ENCODE measurements around the gene MRPS31. TPM values are rescaled to one million over a fixed set of nuclear protein-coding genes. Genes with fewer than 3 reads are reported as not detected.

Gene MRPS31
- polyA plus RNA-seq, 1 of the 3 experiments (the other 2 are of a cell fraction) = 13.3 TPM

- TF ChIP-seq REST (IDR thresholded peaks at IDR 0.05; ENCODE audit: low read depth, low read length) (no peak), MXI1 (IDR thresholded peaks at IDR 0.05; ENCODE audit: low read depth, low read length) (no peak), USF1 (IDR thresholded peaks at IDR 0.05; ENCODE audit: borderline replicate concordance, low read depth) (no peak), CHD2 (IDR thresholded peaks at IDR 0.05; ENCODE audit: low read length, partially characterized antibody) (no peak), TEAD4 (IDR thresholded peaks at IDR 0.05; ENCODE audit: borderline replicate concordance, insufficient read depth) (no peak), RXRA (IDR thresholded peaks at IDR 0.05; ENCODE audit: borderline replicate concordance, low read depth) (no peak)
- Histone ChIP-seq H3K36me3 (replicated peaks in 1 of 2; ENCODE audit: control insufficient read depth in 1 of 2, insufficient read depth in 2 of 2, low read length in 1 of 2) (peaks cover 27 to 47% of the 10 kb centered on the region in 2 experiments), H3K4me3 (ENCODE audit: low read depth in 2 of 2, low read length in 1 of 2) (no peak overlapping the region), H3K27ac (ENCODE audit: low read depth in 2 of 2, low read length in 1 of 2) (no peak overlapping the region), H3K4me1 (ENCODE audit: control insufficient read depth in 1 of 2, insufficient read depth in 2 of 2, low read depth in 1 of 2, low read length in 1 of 2) (peaks cover 0 to 2% of the 10 kb centered on the region in 2 experiments; a peak in 1 of 4 replicates), H4K20me1 (ENCODE audit: insufficient read depth) (no peaks in the 10 kb centered on the region), H3K9me2 (no peaks in the 10 kb centered on the region), H3K9me3 (no peaks in the 10 kb centered on the region), H3K4me2 (no peak overlapping the region), H3K9ac (no peak overlapping the region), H3K79me2 (ENCODE audit: insufficient read depth) (no peaks in the 10 kb centered on the region; the same call in 1 of the 2 replicates), H3F3A (replicated peaks; ENCODE audit: insufficient read depth) (no peaks in the 10 kb centered on the region), H2AFZ (ENCODE audit: low read depth) (no peak overlapping the region), H3K27me3 (ENCODE audit: insufficient read depth) (no peaks in the 10 kb centered on the region)
- DNase-seq = no peak
- ChIA-PET POLR2A (no interaction called here), CTCF (interaction anchor here (0.8 kb wide), 1 partner anchor 10 kb away, joined by 3 read pairs; no protein-coding TSS in a partner anchor)
- WGBS (ENCODE audit: low lambda C conversion rate) = 96% methylated on average over 4 of the region's 4 CpGs
Observed at GRCh38 chr13:40799508-40799907, 28.5 kb upstream of the MRPS31 start.

- H3K79me2 ChIP-seq (ENCODE audit: insufficient read depth) = peaks cover 2% of the 10 kb centered on the region; the same call in 1 of the 2 replicates
- TF ChIP-seq SMC3 (IDR thresholded peaks at IDR 0.05; ENCODE audit: low read depth, low read length) (no peak), FOSL2 (IDR thresholded peaks at IDR 0.05; ENCODE audit: borderline replicate concordance, low read depth) (no peak), CHD2 (IDR thresholded peaks at IDR 0.05; ENCODE audit: low read length, partially characterized antibody) (no peak), RAD21 (IDR thresholded peaks at IDR 0.05; ENCODE audit: low read length) (no peak)
- H3K9me2 ChIP-seq = no peaks in the 10 kb centered on the region
- no peaks in the 10 kb centered on the region for H3K9me3 ChIP-seq
- WGBS (ENCODE audit: low lambda C conversion rate) = 95% methylated on average over 9 of the region's 9 CpGs
- H3K27me3 ChIP-seq (ENCODE audit: insufficient read depth) = no peaks in the 10 kb centered on the region
- CTCF ChIA-PET = interaction anchor here (0.8 to 1.6 kb wide), 5 partner anchors 9 to 256 kb away, joined by 3 to 4 read pairs (median 4); partner anchors contain the start of gene SLC25A15
- no peaks in the 10 kb centered on the region for H4K20me1 ChIP-seq (ENCODE audit: insufficient read depth)
- peaks cover 23 to 52% of the 10 kb centered on the region in 2 experiments for H3K36me3 ChIP-seq (replicated peaks in 1 of 2; ENCODE audit: control insufficient read depth in 1 of 2, insufficient read depth in 2 of 2, low read length in 1 of 2)
- POLR2A ChIA-PET = no interaction called here
- H3K27ac ChIP-seq (ENCODE audit: low read depth in 2 of 2, low read length in 1 of 2) = no peak overlapping the region
- H3K9ac ChIP-seq = no peak overlapping the region
- H3K4me2 ChIP-seq = no peak overlapping the region
- H3K4me3 ChIP-seq (ENCODE audit: low read depth in 2 of 2, low read length in 1 of 2) = no peak overlapping the region
- DNase-seq = no peak
- no peak overlapping the region for H2AFZ ChIP-seq (ENCODE audit: low read depth)
- peaks cover 0 to 2% of the 10 kb centered on the region in 2 experiments; a peak in 1 of 4 replicates for H3K4me1 ChIP-seq (ENCODE audit: control insufficient read depth in 1 of 2, insufficient read depth in 2 of 2, low read depth in 1 of 2, low read length in 1 of 2)
- H3F3A ChIP-seq (replicated peaks; ENCODE audit: insufficient read depth) = no peaks in the 10 kb centered on the region
Observed at GRCh38 chr13:40798380-40798779, 27.4 kb upstream of the MRPS31 start.
